Subcutaneous adipose tissue (tissue), 4 donors: ENCODE results near the gene NPFF. TPM values are rescaled to one million over a fixed set of nuclear protein-coding genes. Genes with fewer than 3 reads are reported as not detected.

Experiments used
- total RNA-seq, 4 donors: library from RNA; depleted of rRNA; stranded (reverse); fragments of >200 nt; gene quantifications; one replicate each; pipeline ENCODE4 v1.1.0, GENCODE V29; 2016
- TF ChIP-seq, protein P1 (sequence below): fragments of 450-650 bp; IDR thresholded peaks from one replicate; pipeline ENCODE4 v1.5.1; 2016; ENCODE audit warnings: low read depth, mild to moderate bottlenecking, control low read depth, antibody characterized with exemption, moderate library complexity

Gene NPFF
- total RNA-seq, 4 donors from 2014 or later = not detected

DNA sequence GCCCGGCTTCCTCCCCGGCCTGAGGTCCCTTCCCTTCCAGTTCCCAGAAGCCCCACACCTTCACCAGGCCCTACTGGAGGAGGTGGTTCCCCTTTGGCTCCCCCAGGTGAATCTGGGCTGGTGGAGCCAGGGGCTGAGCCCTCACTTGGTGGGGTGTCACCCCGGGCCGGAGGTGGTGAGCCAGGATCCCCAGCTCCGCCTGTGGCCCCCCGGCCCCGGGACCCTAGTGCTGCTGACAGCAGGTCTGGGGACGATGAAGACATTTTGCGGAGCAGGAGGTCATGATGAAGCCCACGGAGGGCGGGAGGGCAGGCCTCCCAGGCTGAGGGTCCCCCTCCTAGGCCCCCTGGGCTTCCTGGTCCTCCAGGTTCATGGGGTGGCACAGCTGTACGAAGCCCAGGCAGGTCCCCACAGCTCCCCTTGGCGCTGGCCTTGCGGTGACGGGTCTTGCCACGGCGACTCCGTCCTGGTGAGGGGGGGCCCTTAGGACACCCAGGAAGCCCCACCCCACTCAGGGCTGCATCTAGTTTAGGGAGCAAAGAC is 24.6 kb downstream of the NPFF start:
- TF ChIP-seq, protein P1, sequence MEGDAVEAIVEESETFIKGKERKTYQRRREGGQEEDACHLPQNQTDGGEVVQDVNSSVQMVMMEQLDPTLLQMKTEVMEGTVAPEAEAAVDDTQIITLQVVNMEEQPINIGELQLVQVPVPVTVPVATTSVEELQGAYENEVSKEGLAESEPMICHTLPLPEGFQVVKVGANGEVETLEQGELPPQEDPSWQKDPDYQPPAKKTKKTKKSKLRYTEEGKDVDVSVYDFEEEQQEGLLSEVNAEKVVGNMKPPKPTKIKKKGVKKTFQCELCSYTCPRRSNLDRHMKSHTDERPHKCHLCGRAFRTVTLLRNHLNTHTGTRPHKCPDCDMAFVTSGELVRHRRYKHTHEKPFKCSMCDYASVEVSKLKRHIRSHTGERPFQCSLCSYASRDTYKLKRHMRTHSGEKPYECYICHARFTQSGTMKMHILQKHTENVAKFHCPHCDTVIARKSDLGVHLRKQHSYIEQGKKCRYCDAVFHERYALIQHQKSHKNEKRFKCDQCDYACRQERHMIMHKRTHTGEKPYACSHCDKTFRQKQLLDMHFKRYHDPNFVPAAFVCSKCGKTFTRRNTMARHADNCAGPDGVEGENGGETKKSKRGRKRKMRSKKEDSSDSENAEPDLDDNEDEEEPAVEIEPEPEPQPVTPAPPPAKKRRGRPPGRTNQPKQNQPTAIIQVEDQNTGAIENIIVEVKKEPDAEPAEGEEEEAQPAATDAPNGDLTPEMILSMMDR = no peak

DNA sequence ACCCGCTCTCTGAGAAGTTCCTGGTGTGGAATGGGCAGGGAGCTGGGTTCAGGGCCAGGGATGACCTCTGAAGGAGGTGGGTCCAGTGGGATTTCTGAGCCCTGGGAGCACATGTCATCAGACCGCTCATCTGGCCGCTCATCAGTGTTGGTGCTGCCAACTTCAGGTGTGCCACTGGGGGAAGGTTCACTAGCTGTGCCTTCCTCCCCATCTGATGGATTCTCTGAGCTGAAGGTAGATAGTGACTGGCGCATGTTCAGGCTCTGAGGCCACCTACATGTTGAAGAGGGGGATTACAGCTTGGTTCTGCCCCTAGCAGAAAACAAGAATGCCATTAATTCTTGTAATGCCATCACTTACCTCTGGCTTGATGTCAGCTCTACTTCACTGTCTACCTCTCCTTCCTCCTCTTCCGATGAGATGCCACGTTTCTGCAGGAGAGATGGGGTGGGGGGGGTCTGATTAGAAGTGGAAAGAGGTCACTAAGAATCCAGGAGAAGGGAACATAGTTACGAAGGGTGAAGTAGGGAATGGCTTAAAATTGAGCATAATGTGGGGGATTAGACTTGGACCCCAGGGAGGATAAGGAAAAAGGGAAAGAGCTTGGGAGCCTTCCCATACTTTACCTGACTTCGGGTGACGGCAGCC is 25.2 kb downstream of the NPFF start:
- TF ChIP-seq, protein P1 = no peak

DNA sequence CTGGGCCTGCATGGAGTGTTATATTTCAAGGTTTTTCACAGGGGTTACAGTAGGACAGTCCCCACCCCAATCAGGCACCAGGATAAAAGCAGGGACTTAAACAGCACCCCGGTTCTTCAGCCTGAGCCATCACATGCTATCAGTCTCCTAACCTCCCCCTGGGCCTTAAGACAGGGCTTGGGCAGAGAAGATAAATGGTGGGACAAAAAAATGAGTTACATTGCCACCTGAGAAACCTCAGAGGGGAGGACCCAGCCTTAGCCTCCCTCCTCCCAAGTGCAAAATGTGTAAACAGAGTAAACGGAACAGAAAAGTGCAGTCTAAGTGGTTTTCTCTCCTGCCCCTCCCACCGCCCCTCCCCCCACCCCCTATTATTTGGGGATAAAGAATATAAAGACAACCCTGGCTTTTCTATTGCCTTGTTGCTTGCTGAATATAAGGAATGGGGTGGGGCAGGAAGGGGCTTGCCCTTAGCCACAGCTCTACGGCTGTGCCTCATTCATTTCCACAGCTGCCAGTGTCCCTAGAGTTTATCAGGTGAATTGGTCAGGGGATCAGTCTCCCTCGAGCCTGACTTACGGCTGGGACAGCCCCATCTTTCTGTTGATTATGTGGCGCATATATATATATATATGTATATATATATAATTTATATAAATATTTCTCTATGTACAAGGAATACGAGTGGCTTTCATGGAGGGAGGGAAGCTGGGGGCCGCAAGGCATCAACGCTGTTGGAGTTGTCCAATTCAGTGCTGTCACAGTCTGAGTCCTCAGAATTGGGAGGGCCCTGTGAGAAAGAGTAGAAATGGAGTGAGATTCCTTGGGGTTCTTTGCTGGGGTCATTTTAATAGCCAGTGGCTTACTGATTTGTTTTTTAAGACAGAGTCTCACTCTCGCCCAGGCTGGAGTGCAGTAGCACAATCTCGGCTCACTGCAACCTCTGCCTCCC is 26.5 kb downstream of the NPFF start:
- TF ChIP-seq, protein P1 = no peak

DNA sequence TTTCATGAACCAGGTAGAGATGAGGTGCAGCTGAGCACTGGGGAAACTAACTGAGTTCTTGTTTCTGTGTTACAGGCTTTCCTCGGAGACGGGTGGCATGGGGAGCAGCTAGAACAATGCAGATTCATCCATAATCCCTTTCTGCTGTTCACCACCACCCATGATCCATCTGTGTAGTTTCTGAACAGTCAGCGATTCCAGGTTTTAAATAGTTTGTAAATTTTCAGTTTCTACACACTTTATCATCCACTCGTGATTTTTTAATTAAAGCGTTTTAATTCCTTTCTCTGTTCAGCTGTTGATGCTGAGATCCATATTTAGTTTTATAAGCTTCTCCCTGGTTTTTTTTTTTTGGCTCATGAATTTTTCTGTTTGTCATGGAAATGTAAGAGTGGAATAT is 28.0 kb downstream of the NPFF start:
- TF ChIP-seq, protein P1 = no peak

DNA sequence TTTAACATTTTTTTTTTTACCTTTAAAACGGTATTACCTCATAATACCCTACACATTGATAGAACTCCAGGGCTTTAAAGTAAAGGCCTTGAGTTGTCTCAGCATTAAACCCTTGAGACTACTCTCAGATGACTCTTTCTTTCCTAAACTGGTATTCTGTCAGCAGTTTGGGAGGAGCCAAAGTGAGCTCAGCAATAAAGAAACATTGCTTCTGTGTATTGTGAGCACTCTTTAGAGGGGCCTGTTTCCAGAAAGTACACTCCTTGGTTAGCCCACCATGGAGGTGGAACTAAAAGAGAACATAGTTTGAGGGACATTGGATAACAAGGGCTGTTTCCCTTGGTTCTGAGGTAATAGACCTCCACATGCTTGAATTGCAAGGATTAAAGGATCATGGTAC is 28.4 kb downstream of the NPFF start:
- TF ChIP-seq, protein P1 = no peak

DNA sequence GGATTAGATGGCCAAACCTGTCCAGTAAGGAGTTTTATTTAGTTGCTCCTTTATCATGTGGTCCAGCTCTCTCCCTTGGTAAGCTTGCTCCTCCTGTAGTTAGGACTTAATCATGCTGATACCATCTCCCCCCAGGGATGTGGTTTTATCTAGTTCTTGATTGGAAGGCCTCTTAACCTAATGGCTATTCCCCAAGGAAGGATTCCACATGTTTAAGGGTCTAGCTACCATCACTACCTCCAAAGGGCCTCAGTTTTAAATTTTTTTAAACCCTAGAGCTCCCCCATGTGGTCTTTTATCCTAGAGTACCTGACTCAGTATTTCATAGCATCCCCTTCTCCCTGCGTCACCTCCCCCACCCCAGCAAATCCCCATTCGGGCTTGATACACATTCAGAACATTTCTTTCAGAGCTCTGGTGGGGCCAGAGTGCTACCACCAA is 30.5 kb downstream of the NPFF start:
- TF ChIP-seq, protein P1 = no peak

DNA sequence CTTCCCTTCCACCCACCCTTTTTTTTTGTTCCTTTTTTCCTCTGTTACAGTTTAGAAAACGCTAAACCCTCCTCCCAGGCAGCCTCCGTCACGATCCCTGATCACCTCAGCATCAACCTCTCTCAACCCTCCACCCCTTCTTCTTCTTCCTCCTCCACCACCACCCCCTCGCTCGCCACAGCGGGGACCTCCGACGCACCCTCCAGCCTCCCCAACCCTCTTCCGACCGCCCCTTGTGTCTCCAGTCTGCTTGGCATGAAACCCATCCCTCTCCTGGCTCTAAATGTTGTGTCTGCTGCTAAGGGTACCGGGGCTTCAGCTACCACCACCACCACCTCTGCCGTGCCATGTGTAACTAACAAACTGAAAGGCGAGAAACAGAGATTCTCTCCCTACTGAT is 32.5 kb downstream of the NPFF start:
- TF ChIP-seq, protein P1 = no peak
